ENCODE measurements around the gene ANGPT4. TPM values are rescaled to one million over a fixed set of nuclear protein-coding genes. Genes with fewer than 3 reads are reported as not detected.

Gene ANGPT4
- total and polyA plus RNA-seq, 11 donors: 0.08 to 0.32 (median 0.15) TPM; not detected in 5

DNA sequence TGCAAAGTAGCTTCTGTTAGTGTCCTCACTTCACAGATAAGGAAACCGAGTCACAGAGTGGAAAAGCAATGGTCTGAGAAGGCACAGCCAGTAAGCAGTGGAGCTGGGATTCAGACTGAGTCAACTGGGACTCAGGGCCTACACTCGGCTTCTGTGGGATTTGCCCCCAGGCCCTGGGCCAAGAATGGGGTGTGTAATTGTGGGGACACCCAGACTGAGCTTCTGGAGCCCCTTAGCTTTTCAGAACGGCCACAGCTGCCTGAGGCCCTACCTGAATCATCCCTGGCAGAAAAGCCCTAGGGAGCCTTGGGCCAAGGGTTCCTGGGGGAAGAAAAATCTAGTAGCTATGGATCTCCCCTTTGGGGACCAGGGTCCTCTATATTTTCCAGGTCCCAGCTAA is 6.5 kb downstream of the ANGPT4 start:
- TF ChIP-seq, protein P1, sequence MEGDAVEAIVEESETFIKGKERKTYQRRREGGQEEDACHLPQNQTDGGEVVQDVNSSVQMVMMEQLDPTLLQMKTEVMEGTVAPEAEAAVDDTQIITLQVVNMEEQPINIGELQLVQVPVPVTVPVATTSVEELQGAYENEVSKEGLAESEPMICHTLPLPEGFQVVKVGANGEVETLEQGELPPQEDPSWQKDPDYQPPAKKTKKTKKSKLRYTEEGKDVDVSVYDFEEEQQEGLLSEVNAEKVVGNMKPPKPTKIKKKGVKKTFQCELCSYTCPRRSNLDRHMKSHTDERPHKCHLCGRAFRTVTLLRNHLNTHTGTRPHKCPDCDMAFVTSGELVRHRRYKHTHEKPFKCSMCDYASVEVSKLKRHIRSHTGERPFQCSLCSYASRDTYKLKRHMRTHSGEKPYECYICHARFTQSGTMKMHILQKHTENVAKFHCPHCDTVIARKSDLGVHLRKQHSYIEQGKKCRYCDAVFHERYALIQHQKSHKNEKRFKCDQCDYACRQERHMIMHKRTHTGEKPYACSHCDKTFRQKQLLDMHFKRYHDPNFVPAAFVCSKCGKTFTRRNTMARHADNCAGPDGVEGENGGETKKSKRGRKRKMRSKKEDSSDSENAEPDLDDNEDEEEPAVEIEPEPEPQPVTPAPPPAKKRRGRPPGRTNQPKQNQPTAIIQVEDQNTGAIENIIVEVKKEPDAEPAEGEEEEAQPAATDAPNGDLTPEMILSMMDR (IDR thresholded peaks at IDR 0.05): no peak
- no peak for TF ChIP-seq POLR2A (IDR thresholded peaks at IDR 0.05)
- ATAC-seq: no peak
- H3K4me1 ChIP-seq: peaks cover 0 to 22% (median 0%) of the 10 kb centered on the region in 12 donors
- H3K4me3 ChIP-seq: no peak overlapping the region
- no peaks in the 10 kb centered on the region for H3K9me3 ChIP-seq
- H3K27me3 ChIP-seq: peaks cover 0 to 16% (median 0%) of the 10 kb centered on the region in 9 donors
- intact Hi-C loops (cut with DNase I): no loop called here
- H3K27ac ChIP-seq: no peak overlapping the region
- DNase-seq: no peak
- WGBS, 4 donors: 76 to 88% (median 79%) methylated on average over 3 of the region's 3 CpGs
- no peaks in the 10 kb centered on the region for H3K36me3 ChIP-seq

DNA sequence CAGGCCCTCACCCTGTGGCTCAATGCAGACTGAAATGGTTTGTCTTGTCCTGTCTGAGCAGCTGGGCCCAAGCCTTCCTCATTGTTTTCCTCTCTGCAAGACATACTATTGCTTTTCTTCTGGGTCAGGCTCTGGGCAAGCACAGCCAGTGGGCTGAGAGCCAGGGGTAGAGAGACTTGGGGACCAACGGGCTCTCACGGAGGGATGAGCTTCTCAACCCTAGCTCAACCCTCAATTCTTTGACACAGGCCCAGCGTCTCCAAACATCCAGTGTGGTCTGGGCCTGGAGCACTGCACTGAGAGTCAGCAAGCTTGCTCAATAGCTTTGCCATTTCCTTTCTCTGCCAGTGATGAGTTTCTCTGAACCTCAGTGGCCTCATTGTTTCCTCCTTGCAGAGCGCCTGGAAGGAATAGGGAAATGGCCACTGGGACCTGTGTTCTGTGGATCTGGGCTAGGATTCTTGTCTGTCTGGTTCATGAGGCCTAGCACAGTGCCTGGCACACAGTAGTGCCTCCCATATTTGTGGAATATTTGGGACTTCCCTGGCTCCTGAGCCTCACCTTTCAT is 9.3 kb downstream of the ANGPT4 start:
- TF ChIP-seq, protein P1 (IDR thresholded peaks at IDR 0.05): no peak
- no peak for TF ChIP-seq POLR2A (IDR thresholded peaks at IDR 0.05)
- no peak for ATAC-seq
- Histone ChIP-seq H3K27ac (no peak overlapping the region), H3K27me3 (peaks cover 0 to 16% (median 0%) of the 10 kb centered on the region in 9 donors), H3K36me3 (no peaks in the 10 kb centered on the region), H3K9me3 (no peaks in the 10 kb centered on the region), H3K4me3 (no peak overlapping the region), H3K4me1 (peaks cover 0 to 21% (median 0%) of the 10 kb centered on the region in 12 donors)
- WGBS, 4 donors: 79 to 93% (median 82%) methylated on average over 4 of the region's 4 CpGs
- intact Hi-C loops (cut with DNase I): no loop called here
- DNase-seq: no peak

DNA sequence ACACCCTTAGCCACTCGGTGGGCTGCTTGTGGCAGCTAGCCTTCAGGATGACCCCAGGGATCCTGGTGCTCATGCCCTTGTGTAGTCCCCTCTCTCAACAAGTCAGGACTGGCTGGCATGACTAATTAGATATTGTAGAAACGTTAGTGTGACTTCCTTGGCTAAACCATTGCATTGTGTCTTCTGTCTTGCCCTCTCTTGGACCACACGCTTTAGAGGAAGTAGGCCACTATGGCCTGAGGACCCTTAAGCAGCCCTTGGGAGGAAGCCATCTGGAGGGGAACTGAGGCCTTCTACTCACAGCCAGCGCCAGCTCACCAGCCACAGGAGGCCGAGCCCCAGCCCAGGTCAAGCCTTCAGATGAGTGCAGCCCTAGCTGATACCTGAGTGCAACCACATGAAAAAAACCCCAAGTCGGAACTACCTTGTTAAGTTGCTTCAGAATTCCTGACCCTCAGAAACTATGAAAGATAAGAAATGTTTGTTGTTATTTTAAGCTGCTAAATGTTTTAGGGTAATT is 10.1 kb downstream of the ANGPT4 start:
- TF ChIP-seq, protein P1 (IDR thresholded peaks at IDR 0.05): no peak
- no peak for TF ChIP-seq POLR2A (IDR thresholded peaks at IDR 0.05)
- Histone ChIP-seq H3K36me3 (no peaks in the 10 kb centered on the region), H3K27ac (peak overlapping the region in 1 of 12 donors; percentile 3), H3K27me3 (peaks cover 0 to 16% (median 0%) of the 10 kb centered on the region in 9 donors), H3K4me3 (no peak overlapping the region), H3K4me1 (peaks cover 0 to 21% (median 0%) of the 10 kb centered on the region in 12 donors), H3K9me3 (no peaks in the 10 kb centered on the region)
- DNase-seq (no peak), ATAC-seq (peak in 1 of 4 donors; percentile 25)
- WGBS, 4 donors: 70 to 85% (median 80%) methylated on average over 6 of the region's 6 CpGs
- intact Hi-C loops (cut with DNase I): no loop called here

DNA sequence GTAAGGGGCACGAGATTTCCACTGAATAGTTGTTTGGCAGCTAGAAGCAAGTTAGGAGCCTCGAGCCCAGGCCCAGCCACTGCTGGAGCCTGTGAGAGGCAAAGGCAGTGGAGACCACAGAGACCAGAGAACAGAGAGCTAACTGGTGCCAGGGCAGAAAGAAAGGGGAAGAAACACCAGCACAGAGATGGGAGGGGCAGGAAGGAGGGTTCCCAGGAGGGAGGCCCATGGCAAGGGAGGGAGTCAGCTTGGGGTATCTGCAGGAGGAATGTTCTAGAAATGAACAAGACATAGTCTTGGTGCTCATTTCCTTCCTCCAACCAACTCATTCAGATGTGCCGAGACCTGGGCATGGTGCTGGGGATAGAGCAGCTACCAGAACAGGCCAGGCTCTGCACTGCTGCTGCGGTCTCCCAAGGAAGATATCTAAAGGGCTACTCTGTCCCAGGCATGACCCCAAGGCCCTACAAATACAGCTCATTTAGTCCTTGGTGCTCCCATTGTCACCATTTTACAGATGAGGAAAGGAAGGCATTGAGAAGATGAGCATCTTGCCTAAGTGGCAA is 10.7 kb downstream of the ANGPT4 start:
- whole genome bisulfite sequencing, 4 donors: 55 to 68% (median 65%) methylated on average over 4 of the region's 4 CpGs
- intact Hi-C loops (cut with DNase I): no loop called here
- no peak for DNase-seq

More for the DNA sequence above, 10.7 kb downstream of the ANGPT4 start:
- Histone ChIP-seq H3K4me1 (peaks cover 0 to 21% (median 0%) of the 10 kb centered on the region in 12 donors), H3K27me3 (peaks cover 0 to 16% (median 0%) of the 10 kb centered on the region in 9 donors), H3K27ac (peak overlapping the region in 1 of 12 donors; percentile 3), H3K9me3 (no peaks in the 10 kb centered on the region), H3K36me3 (no peaks in the 10 kb centered on the region), H3K4me3 (no peak overlapping the region)
- no peak for TF ChIP-seq POLR2A (IDR thresholded peaks at IDR 0.05)
- TF ChIP-seq, protein P1 (IDR thresholded peaks at IDR 0.05): no peak
- peak in 2 of 4 donors; percentile 67 to 73 for ATAC-seq
